ENCODE results near the gene TST.

TST gene

DNA sequence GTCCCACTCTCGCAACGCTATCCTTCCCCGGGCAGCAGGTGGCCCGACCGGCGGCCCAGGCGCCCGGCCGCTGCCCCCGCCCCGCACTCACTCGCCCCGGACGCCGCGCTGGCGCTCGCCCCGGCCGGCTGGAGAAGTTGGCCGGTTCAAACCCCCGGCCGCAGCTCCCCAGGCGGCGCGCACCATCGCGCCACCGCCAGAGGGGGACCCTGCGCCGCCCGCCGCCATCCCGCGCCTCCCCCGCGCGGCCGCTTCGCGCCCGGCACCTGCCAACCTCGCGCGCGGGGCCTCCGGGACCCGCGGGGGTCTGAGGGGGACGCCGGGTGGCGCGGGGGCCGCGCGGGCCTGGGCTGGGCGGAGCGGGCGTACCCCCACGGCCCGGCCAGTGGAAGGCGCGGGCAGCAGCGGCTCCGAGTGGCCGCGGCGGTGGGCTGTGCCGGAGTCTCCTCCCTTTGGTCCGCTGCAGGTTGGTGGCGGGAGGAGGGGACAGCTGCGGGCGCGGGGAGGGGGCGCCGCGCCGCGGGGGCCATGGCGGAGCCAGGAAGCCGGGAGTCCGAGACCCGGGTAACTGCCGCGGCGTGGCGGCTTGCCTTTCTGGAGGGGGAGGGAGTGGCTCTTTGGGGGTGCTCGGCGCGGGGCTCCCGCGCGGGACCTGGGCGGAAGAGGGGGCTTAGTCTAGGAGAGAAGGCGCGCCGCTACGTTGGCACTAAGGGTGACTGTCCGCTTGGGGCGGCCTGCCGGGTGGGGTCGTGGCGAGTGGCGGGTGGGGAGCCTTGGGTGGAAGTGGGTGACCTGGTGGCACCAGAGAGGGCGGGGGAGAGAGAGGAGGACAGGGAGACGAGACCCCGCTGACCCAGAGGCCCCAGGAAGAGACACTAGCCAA, at the start of gene TST, which contains the start of gene MPST:
TST (minus strand) TSS at position 139 of the 883 bp plus-strand sequence. CDS start 715 bp downstream, outside the sequence.
MPST (plus strand) TSS at position 434 of the 883 bp plus-strand sequence; CDS start at position 529, 95 bp downstream.
- peak; percentile 62 for DNase-seq

DNA sequence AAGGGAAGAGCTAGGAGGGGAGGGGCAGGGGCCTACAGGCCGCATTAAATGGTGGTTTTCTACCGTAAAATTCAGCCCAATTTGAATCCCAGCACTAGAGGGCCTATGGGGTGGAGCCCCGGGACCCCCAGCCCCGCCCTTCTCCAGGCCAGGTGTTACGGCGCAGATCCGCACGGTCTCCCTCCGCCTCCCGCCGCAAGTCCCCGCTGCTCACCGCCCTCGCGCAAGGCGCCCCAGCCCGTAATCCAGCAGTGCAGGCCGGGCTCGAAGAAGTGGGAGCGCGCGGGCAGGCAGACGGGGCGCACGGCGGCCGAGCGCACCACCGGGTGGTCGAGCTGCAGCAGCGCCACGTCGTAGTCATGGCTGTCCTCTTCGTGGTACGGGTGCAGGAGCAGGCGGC, 49.6 kb upstream of the TST start:
- peak; percentile 39 for DNase-seq

DNA sequence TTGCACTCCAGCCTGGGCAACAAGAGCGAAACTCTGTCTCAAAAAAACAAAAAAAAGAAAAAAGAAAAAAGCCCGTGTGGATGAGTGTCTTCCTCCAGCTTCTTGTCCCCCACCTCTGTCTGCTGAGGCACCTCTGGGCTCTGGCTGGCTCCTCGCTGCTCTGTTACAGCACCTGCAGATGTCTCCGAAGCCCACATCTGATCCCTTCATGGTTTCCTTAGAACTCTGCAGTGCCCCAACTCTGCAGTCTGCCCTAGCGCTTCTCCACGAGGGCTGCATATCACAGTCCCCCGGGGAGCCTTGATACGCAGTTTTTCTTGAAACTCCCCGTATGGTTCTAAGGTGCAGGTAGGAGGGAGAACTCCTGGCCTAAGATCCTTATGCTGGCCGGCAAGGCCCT, 48.2 kb upstream of the TST start:
- DNase-seq = no peak

DNA sequence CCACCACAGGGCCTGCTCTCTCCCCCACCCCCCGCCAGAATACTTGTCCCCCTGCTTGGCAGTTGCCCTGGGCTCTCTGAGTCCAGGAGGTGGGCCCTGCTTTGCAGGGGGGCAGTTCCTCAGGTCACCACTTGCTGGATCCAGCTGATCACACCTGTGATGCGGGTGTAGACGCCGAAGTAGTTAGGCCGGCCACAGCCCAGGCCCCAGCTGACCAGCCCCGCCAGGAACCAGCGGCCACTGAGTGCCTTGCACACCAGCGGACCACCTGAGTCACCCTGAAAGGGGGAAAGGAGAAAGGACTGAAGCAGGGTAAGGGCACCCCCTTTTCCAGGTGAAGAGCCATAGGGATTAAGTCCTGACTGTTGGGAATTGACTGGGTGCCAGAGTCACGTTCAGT, 46.7 kb upstream of the TST start:
- no peak for DNase-seq

DNA sequence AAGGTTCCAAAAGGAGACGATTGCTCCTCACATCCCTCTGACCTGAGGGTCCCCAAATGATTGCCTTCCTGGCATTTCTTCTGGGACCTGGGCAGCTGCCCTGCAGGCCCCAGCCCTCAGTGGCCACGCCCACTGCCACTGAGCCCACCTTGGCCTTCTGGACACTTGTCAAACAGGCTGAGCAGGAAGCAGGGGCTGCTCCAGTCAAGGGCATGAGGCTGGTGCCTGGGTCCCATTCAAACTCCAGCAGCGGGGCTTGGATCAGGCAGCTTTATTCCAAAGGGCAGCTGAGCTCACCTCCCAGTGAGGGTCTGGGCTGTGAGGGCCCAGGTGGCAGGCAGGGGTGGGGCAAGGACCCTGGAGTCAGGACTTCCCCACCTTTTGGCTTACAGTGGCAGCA, 45.9 kb upstream of the TST start:
- DNase-seq = no peak

DNA sequence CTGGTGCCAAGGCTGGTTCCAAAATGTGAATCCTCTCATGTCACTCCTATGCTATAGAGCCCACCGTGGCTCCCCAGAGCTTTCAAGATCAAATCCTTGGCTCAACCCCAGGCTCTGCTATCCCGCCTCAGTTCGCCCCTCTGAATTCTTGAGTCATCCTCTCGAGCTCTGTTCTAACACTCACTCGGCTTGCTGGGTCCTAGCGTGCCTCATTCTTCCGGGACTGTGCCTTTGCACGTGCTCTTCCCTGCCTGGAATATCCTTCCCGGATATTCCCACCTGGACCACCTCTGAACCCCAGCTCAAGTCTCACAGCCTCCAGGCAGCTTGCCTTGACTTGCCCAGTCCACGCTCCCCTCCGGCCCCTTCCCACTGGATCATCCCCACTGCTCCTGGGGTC, 45.3 kb upstream of the TST start:
- DNase-seq = no peak

DNA sequence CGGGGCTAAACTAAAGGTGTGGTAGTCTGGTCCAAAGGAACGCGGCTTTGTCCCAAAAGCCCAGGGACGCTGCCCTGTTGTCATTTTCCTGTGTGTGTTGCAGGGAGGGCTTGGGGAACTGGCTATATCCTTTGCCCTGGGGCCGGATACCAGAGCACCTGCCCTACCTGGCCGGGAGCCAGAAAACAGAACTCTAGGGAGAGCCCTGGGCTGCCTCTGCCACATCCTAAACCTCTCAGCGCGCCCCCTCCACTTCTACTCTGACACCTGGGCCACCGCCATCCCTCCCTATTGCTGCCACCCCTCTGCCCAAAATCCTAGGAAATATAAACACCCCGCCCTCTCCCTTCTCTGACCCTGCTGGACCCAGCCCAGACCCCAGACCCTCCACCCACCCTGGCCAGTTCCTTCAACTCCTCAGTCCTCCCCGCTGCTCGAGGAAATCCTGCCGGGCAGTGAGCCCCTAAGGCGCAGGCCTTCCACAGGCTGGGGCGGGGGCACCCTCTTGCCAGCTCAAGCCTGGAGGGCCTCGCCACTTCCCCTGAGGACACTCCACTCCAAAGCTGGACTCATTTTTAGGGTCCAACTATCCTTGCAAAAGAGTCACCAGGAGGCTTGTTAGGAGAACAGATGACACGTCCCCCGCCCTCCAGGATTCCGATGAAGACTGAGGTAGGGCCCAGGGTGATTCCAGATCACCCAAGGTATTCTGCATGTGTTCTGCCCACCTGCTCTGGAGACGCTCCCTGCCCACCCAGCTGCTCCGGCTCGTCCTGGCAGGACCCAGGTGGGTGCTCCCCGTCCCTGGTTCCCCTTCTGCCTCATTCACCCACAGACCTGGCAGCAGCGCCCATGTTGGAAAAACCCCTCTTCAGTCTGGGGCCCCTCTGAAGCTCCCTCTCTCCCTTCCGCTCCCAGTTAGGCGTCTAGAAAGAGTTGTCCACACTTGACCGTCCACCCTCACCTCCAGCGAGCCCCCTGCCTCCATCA, 44.5 kb upstream of the TST start:
- peak; percentile 87 for DNase-seq

DNA sequence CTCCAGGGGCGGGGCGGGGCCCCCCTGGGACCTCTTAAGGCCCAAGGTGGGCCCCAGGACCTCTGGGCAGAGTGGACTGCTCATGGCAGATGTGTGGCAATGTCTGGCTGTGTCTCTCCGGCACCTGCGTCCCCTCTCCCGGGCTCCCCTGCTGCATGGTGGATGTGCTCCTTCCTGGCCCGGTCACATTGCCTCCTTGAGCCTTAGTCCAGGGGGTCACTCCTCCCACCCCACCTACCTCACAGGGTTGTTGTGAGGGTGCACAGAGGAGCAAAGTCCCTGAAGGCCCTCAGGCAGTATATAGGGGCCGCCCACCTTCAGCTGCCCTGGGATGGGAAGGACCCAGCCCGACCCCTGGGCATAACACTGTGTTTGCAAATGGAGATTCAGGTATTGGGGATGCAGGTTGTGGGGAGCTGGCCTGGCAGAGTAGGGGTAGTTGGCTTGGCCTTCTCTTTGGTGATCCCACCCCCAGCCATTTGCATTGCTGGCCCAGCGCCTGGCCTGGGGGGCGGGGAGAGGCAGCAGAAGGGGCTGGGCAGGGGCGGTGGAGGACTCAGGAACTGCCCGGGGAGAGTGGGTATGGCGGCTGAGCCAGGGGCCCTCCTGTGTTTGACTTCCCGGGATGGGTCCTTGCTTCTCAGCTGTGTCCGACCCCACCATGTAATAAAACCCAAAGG, 43.6 kb upstream of the TST start:
- peak; percentile 33 for DNase-seq

DNA sequence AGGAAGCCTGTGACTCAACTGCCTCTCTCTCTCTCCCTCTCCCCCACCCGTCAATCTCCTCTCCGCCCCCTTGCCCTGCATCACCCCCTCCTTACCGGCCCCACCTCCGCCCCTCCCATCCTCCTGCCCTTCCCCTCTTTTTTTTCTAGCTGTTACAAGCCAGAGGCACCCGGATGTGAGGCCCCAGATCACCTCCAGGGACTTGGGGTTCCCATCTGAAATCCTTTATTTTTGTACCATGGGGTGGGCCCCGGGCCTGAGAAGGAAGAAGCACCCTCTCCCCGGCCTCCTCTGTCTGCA, 43.1 kb upstream of the TST start:
- no peak for DNase-seq

DNA sequence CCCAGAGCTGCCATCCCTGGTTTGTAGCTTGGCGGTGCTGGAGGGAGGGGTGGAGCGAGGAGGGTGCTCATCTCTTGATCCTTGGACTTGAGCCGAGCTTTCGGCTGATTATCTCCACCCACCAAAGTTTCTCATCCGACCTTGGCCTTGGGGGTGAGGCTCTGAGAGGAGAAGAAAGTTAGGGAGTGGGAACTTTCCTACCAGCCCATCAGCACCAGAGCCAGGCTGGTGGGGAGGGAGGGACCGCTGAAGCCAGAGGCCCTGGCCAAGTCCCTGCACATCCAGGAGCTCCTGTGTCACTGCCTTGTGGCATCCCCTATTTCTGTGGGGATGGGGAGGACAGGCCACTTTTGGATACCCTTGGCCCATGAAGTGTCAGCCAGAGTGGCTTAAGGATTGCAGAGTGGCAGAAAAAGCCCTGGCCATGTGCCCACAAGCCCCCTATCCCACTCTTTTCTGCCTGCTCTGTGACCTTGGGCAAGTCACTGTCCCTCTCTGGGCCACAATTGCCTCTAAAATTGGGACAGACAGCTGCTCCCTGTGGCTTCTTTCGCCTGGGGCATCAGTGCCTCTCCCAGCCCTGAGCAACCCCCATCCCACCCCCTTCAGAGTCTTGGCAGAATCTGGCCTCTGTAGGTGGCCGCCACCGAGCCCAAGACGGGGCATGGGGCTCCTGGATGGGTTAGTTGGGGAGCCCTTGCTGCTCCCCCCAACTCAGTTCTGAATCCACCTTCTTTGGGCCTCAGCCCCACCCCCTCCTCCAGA, 42.5 kb upstream of the TST start:
- DNase-seq = no peak

DNA sequence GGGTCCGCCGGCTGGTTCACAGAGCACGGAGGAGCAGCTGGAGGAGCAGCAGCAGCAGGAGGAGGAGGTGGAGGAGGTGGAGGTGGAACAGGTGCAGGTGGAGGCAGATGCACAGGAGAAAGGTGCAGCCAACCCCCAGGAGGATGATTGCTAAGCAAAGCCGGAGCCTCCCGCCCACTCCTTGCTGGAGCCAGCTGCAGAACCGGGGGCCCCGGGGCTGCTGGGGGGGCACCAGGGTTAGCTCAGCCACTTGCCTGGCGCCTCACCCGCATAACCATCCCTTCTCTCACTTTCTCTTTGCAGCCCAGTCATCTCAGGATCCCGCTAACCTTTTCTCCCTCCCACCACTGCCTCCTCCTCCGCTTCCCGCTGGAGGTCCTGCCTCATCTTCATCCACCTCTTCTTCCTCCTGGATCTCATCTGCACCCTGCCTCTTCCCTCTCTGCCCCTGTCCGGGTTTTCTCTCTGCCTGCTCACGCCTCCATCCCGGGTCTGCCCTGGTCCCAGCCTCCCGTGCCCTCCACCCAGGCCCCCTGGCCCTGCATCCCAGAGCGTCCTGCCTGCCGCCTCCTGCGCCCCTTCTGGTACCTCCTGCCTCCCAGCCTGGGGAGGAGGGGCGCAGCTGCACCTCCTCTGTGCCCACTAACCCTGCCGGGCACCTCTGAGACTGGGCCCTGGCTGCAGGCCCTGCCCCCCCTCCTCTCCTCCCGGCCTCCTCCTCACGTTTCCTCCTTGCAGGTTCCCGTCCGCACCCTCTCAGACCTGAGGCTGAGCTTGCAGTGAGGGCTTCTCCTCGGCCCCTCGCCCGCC, 41.8 kb upstream of the TST start:
- DNase-seq = peak; percentile 54

DNA sequence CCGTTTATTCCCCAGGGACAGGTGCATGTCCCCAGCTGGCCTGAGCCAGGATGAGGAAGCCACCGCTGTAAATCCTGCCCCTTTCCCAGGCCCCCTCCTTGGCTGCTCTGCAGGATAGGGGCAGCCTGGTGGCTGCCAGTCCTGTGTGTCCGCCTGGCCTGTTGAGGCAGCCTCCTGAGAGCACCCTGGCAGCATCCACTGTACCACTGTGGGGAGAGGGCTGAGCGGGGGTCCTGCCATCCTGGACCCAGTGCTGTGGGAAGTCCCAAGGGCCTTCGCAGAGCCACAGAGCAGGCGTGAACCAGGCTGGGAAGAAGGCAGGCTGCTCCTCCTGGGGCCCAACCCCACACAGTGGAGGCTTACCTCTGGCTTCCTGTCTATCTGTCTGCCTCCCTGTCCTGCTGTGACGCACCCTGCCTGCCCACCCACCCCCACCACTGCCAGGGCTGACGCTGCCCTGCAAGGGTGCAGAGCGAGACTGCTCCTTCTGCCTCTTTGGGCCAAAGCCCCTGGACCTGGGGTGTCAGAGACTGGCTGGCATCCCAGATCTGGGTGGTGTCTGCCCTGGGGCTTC, 40.7 kb upstream of the TST start:
- DNase-seq = no peak

DNA sequence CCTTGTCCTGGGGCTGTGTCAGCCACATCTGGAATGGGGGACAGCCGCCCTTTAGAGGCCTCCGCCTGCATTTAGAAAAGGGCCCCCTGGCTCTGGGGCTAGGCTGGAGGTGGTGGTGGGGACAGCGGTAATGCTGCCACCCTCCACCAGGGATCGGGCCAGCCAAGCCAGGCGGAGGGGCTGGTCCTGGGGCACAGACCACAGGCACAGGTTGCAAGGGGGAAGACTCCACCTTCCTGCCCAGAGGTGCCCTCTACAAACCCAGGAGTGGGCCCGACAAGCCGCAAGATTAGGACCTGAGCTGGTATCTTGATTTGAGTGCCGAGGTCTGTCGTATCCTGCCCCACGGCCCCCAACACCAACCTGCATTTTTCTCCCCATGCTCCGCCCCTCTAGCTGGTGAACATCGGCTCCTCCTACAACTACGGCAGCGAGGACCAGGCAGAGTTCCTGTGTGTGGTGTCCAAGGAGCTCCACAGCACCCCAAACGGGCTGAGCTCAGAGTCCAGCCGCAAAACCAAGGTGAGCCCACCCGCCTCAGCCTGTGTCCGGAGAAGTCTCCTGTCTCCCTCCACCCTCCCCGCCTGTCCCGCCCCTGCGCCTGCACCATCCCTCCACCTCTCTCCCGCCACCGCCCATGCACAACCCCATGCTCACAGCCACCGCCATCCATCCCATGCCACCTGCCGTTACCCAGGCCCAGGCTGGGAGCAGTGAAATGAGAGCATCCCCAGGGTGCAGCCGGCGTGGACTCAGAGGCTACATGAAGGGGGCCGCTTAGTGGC, 39.9 kb upstream of the TST start:
- DNase-seq = no peak

DNA sequence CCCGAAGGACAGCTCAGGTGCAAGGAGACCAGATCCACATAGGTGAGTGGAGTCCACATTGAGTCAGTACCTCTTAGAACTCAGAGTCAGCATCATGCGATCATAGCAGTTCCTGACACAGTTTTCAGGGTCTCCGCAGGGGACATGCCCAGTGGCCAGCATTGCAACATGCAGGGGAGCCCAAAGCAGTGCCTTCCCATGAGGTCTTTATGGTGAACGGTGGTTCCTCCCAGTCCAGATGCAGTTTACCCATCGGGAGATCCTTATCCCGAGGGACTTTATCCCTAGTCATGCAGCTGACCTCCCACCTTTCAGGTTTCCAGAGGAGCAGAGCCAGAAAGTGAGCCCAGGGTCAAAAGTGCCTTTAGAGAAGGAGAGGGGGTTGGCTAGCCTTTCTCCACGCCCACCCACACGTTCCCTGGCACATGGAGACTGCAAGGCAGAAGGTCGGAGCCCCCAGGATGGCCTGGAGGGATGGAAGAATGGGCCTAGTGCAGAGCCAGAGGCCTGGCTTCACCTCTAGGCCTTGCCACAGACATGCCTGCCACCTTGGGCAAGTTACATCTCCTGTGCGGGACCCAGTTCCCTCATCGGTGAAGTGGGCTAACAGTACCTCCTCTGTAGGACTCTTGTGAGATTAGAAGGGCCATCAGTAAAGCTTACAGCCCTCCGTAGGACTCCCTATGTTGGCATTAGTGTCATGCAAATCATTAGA, 38.7 kb upstream of the TST start:
- DNase-seq = no peak

DNA sequence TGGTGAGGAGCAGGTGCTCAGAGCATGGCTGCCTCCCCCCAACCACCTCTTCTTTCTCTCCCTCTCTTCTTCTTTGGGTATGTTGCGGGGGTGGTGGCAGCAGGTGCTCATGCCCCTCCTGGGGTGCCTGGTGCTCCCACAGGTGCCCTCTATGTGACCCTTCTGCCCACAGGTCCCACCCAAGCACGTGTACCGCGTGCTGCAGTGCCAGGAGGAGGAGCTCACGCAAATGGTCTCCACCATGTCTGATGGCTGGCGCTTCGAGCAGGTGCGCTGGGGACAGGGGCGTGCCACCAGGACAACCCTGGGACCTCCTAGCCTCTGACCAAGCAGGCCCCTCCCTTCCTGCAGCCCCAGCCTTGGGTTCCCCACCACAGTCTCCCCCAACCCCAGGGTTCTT, 38.0 kb upstream of the TST start:
- DNase-seq = no peak

DNA sequence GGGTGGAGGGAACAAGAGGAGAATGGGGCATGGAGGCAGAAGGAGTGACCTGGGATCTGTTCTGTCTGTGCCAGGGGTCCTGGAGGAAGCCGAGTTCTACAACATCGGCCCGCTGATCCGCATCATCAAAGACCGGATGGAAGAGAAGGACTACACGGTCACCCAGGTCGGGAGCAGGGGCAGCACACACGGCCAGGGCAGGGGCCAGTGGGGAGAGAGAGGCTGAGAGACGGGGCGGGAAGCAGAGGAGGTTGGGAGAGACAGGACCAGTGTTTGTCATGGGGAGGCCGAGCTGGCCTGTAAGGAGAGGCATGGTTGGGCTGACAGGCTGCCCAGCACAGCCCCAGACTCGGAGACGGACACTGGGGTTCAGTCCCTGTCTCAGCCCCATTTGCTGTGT, 37.0 kb upstream of the TST start:
- no peak for DNase-seq

DNA sequence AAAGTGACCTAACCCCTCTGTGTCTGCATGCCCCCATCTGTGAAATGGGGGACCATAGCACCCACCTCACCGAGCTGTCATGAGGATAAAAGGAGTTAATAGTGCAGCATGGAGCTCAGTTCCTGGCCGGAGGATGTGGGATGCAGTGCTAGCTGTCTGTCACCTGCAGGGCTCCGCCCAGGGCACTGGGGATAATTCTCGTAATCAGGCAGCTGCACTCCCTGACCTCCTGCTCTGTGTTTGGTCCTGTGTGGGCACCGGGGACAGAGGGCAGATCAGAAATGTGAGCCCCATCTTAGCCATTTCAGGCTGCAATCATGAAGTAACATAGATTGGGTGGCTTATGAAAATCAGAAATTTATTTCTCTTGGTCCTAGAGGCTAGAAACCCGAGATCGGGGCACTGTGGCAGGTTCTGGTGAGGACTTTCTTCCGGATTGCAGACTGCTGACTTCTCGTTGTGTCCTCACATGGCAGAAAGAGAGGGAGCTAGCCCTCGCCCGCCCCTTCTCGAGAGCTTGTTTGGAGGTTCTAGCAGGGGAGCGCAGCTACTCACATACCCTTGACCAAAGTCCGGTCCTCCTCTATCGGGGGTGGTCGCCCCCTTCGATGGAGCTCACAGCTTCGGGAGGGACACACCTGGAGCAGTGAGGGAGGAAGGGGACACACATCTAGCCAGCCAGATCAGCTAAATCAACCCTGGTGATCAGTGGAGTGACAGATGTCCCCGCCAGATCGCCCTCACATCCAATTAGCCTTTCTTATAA, 35.5 kb upstream of the TST start:
- DNase-seq = no peak

DNA sequence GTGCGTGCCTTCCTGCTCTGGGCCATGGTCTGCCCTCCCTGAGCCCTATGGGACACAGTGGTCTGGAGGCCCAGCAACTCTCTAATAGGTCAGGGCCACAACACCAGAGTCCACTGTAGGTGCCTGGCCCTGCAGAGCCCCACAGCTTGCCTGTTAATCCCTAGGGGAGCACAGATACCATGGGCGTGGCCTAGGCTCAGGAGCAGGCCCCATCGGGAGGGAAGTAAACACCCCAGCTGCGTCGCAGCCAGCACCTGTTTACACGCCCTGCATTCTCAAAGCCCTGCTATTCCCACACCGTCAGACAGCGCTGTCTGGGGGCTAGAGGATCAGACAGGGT, 34.8 kb upstream of the TST start:
- DNase-seq = no peak
